Measurements from ENCODE around the gene TBL2. TPM values are rescaled to one million over a fixed set of nuclear protein-coding genes. Genes with fewer than 3 reads are reported as not detected.
"Not testable (repeated sequence)": the region's sequence is repeated elsewhere in the genome, so short reads cannot be mapped to it uniquely, and the experiment has no call there.

TBL2 gene
- total RNA-seq, 1 donor from 2014 or later, result 70.9 TPM

DNA sequence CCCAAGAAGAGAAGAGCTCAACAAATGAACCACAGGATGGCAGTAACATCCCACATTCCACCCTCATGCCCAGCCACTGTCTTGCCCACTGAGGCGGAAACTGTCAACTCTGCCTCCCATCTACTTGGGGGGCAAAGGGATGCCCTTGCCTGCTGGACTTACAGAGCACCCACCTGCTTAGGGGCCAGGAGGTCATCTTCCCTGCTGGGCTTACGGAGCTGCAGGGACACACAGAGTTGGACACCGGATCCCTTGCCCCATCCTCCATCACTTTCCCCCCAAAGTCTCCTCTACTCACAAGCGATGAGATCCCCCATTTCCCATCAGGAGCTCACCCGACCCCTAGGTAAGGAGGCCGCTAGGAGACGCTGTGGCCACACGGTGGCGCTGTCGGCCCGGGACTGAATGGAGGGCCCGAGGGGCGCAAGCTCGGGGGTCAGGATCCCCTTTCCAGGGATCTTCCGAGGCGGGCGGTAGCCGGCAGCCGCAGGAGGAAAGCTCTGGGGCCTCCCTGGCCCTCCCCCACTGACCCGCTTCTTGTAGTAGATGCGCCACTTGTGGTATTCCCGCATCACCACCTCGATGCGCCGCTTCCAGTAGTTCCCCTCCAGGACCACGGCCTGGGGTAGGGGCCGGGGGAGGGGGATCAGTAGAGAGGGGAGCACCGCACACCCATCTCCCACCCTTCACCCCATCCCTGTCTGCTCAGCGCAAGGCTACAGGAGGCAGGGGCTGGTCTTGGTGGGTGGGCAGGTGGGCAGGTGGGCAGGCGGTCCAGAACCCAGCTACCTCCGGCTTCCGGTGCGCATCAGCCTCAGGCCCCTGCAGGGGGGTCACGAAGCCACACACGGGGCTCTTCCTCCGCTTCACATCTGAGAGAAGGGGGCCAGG, 28.7 kb upstream of the TBL2 start:
- no peak for DNase-seq (ENCODE audit: extremely low read depth, low read depth, low spot score)

DNA sequence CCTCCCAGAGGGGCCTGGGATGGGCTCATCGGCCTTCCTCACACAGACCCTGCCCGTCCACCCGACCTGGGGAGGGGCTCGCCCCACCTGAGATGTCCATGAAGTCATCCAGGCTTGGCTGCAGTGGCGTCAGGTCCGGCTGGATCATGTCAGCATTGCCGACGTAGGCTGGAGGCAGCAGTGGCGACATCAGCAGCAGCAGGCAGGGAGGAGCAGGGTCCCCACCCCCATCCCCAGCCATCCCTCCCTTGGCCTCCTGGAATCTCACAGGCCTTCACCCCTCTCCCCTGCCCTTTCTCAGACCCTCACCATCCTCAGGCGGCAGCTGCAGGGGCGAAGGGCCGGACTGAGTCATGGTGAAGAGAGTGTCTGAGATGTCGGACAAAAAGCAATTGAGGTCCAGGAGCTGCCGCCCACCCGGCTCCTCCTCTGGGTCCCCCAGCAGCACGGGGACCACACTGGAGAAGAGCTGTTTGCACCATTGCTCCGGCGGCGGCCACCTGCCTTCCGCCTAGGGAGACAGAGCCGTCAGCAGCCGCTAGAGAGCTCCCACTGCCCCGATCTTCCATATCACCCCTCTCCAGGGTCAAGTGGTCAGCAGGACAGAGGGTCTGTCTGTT, 27.3 kb upstream of the TBL2 start:
- DNase-seq (ENCODE audit: extremely low read depth, low read depth, low spot score), result no peak

DNA sequence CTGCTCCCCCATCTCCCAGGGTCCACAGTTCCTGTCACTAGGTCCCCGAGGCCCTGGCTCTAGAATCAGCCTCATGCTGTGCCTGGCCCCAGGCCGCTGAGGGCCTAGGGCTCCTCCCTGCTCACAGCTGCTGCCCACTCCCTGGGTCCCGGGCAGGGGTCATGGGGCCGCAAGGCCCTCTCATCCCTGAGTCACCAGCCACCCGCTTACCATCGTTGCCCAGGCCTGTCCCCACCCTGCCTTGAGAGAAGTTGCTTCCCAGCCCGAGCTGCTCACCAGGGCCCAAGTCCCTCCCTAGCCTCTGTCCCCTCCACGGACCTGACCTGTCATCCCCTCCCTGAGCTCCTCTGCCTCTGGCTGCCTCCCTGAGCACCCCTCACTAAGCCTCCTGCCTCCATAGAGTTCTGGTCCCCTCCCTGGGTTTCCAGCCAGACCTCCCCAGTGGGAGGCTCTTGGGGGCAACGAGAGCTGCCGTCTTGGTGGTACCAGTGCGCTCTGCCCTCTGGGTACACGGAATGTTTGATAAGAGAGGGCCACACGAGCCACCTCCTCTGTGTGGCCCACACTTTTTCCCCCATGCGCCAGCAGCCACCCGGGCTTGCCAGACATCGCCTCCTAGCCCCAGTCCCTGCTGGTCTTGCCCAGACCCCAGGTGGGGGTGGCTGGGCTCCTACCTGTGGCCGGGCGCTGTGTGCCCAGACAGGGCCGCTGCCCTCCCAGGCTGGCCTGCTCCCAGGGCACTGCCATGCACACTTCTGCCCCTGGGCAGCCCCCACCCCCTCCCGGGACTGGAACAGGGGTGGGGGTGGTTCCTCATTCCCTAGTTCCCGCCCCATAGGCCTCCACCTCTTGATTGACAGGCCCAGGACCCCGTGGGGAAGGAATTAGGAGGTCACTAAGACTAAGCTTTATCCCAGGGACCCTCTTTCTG, 24.6 kb upstream of the TBL2 start:
- no peak for DNase-seq (ENCODE audit: extremely low read depth, low read depth, low spot score)

DNA sequence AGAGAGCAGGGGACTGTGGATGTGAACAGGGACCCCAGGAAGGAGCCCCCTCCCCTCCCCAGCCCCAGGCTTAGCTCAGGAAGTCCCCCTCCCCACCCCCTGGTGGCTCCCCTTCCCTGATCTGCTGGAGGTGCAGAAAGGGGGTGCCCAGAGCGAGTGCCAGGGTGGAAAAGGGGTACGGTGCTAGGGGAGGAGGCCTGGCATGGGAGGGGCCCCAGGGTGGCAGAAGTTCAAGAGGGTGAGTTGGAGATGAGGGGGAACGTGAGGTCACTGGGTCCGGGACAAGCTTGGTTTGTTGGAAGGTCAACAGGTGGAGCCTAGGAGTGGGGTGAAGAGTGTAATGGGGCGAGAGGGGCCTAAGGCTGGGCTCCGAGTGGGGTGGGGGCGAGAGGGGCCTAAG, 21.5 kb upstream of the TBL2 start:
- no peak for DNase-seq (ENCODE audit: extremely low read depth, low read depth, low spot score)

DNA sequence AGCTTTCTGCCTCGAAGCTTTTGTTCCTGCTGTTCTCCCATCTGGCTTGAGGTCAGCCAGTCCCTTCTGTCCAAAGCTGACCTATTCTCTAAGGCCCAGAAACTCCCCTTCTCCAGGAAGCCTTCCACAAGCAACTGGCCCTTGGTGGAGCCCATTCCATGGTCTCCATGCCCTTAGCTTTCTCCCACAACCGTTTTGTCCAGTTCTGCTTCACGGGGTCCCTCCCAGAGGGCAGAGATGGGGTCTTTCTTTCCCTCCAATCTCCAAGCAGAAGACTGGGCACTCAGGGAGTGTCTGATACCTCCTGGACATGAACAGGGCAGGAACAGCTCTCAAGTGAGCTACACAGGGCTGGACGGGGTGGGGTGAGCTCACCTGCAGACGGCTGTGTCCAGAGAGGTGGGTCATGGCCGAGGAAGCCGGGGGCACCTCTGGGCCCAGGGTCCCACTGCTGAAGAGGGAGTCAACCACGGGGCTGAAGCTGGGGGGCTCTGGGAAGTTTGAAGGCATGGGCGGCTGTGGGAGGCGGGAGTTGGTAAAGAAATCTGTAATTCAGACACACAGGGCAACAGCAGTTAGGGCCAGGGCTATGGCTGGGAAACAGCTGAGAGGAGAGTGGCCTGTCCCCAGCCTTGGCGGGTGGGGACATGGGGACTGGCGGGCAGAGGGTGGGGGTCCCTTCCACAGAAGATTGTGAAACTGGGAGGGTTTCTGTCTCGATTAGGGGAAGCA, 20.9 kb upstream of the TBL2 start:
- no peak for DNase-seq (ENCODE audit: extremely low read depth, low read depth, low spot score)

DNA sequence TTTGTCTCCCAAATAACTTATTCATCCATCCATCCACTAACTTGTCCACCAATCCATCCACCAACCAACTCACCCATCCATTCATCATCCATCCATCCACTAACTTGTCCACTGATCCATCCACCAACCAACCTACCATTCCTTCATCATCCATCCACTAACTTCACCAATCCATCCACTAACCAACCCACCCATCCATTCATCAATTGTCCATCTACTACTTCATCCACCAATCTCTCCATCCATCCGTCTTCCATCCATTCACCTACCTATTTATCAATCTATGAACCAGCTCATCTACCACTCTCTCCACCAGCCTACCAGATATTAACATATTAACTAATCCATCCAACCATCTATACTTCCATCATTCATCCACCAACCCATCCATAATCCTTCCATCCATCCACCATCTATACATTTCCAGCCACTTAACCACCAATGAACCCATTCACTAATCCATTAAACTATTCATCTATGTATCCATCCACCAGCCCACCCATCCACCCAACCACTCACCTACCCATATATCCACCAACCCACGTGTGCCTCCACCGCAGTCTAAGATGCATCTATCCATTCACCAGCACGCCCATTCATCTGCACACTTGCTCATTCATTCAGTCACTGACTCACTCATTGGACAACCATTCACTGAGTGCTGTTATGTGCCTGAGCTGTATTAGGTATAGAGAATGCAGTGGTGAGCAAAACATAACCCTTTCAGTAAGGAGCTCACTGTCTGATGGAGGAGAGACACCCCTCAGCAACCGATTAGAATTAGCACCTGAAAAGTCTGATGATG, 19.8 kb upstream of the TBL2 start:
- no peak for DNase-seq (ENCODE audit: extremely low read depth, low read depth, low spot score)

DNA sequence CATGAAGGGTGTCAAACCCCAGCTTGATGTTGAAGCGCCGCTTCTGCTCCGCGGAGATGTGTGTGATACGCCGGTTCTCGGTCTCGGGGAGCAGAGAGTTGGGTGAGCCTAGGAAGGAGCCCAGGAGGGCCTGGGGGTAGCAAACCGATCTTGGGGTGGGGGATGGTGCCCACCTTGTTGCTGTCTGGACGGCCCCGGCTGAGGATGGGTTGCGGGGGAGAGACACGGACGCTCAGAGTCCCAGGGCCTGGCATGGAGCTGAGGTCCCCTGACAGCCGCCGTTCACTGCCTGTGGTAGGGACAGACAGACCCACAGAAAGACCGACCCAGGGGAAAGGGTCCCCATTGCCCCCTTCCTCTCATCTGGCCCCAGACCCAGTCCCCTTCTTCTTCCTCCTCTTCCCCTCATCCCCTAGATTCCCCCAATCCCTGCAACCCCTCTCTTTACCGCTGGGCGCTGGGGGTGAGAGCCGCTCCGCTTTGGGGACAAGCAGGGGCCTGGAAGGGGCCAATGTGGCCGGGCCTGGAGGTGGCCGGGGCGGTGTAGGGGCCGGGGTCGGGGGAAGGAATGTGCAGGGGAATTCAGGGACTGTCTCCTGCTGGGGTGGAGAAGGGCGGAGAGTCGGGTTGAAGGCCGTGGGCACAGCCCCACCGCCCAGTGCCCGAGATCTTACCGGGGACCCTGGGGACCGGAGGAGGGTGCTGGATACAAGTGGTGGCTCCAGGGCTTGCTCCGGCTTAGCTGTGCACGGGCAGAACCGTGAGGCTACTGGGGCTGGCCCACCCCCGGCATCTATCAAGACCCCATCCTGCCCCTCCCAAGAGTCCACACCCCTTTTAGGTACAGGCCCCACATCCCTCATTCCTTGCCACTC, 18.0 kb upstream of the TBL2 start:
- DNase-seq (ENCODE audit: extremely low read depth, low read depth, low spot score), result no peak

DNA sequence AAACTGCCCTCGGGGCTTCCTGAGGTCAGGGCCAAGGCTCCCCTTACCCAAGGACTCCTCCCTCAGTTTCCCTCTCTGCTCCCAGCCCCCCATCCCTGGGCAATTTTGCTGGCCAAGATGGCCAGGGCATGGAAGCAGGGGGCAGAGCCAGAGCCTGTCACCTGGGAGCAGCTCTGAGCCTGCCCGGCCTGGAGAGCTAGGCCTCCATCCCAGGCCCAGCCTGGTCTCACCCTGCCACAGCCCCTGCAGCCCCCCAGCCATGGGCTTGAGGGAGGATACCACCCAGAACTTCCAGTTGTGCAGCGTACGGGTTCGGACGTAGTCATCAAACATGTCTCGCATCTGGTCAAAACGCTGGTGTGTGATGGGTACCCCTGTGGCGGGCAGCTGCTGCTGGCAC, 17.0 kb upstream of the TBL2 start:
- DNase-seq (ENCODE audit: extremely low read depth, low read depth, low spot score), result no peak

DNA sequence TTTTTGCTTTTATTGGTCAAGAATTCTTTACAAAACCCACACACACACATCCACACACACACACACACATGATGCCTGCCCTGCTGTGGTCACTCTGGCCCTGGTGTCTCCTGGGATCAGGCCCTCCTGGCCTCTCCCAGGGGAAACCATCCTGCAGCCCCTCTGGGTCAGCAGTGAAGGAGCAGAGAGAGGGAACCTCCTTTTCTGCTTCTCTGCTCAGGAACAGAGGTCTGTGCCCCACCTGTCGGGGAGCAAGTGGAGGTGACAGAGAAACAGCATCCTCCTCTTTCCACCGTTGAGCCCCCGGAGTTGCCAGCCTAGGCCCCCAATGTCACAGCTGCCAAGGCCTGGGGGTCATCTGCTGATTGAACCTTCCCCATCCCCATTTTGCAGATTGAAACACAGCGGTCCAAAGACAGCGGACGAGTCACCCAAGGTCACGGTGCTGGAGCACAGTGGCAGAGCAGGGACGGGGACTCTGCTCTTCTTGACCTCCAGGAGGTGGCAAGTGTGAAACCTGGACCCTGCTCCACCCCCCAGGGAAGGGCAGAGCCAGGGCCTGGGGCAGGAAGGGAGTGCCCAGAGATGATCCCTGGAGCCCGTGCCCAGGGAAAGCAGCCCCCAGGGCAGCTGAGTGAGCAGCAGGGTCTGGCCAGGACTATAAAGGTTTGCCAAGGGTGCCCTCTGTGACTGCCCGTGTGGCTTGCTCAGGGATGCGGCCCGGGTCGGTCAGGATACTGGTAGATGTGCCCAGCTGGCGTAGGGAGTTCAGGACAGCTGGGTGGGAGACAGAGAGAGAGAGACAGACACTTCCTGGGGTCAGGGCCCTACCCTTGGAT, 15.0 kb upstream of the TBL2 start:
- no peak for DNase-seq (ENCODE audit: extremely low read depth, low read depth, low spot score)

DNA sequence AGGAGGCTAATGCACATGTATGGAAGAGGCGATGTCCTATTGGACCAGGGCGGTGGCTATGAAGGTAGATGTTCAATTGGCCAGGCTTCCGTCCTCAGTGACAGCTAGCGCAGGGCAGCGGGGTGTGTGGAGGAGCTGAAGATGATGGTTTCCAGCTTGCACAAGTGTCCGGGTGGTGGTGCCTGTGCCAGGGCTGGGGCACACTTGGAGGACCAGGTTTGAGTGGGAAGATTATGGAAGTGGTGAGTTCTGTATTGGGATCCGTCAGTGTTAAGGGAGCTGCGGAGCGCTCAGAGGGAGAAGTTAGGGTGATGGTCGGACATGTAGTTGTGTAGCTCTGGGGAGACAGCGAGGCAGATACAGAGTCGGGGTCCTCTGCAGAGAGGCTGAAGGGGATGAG, 8.5 kb upstream of the TBL2 start:
- DNase-seq (ENCODE audit: extremely low read depth, low read depth, low spot score), result no peak

DNA sequence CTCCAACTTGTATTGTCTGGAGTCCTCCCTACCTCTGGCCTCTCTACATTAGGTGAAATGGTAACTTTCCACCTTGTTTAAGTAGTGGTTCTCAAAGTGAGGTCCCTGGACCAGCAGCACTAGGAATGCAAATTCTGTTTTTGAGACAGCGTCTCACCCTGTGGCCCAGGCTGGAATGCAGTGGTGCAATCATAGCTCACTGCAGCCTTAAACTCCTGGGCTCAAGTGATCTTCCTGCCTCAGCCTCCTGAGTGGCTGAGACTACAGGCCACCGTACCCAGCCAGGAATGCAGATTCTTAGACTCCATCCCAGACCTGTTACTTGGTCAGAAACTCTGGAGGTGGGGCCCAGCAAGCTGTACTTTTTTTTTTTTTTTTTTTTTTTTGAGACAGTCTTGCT, 6.8 kb upstream of the TBL2 start:
- no peak for DNase-seq (ENCODE audit: extremely low read depth, low read depth, low spot score)

DNA sequence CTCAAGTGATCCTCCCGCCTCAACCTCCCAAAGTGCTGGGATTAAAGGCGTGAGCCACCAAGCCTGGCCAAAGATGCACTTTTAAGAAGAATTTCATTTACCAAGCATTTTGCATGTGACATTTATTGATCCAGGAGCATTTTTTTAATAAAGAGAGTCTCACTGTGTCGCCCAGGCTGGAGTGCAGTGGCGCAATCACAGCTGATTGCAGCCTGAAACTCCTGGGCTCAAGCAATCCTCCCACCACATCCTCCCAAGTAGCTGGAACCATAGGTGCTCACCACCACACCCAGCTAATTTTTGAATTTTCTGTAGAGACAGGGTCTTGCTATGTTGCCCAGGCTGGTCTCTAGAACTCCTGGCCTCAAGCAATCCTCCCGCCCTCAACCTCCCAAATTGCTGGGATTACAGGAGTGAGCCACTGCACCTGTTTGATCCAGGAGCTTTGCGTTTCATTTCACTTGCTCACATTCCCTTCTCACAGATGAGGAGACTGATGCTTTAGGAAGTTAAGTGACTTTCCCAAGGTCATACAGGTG, 4.4 kb upstream of the TBL2 start:
- no peak for DNase-seq (ENCODE audit: extremely low read depth, low read depth, low spot score)

DNA sequence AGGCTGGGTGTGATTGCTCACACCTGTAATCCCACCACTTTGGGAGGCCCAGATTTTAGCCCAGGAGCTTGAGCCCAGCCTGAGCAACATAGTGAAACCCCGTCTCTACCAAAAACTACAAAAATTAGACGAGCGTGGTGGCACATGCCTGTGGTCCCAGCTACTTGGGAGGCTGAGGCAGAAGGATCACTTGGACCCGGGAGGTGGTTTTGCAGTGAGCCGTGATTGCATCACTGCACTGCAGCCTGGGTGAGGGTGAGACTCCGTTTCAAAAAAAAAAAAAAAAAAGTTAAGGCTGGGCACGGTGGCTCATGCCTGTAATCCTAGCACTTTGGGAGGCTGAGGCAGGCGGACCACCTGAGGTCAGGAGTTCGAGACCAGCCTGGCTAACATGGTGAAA, 2.6 kb upstream of the TBL2 start:
- DNase-seq (ENCODE audit: extremely low read depth, low read depth, low spot score), result not testable (repeated sequence)

DNA sequence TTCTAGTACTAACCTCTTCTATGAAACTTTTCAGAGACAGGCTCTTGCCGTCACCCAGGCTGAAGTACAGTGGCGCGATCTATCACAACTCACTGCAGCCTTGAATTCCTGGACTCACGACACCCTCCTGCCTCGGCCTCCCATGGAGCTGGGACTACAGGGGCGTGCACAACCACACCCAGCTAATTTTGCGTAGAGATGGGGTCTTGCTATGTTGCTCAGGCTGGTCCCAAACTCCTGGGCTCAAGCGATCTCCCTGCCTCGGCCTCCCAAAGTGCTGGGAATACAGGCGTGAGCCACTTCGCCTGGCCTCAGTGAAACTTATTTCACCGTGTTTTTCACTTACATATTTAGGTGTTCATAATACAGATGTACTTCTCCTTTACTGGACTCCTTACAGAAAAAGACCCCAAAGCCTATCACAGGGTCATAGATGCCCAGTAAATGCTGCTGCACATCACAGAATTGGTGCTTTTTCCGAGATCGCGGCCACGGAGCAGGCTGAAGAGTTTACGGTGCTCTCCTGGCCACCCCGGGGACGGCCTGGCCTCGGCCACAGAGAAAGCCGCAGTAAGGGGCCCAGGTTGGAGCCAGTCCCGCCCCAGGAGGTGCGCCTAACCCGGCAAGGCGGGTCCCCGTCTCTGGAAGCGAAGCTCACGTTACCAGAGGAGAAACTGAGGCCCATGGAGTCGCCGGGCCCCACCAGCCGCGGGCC, 595 bp downstream of the TBL2 start:
- no peak for DNase-seq (ENCODE audit: extremely low read depth, low read depth, low spot score)

DNA sequence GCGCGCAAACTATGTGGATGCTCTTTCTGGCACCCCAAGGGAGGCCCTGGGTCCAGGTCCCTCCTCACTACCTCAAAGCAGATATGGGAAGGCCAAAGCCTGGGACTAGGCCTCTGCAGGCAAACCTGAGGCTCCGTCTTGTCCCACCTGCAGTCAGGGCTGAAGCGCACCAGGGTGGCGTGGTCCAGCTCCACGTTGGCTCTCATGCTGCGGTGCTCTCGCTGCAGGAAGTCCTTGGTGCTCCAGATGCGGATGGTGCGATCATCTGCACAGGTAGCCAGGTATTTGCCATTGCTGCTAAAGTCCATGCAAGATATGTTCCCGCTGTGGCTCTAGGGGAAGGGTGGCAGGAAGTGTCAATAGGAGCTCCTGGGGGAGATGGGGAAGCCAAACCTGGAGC, 4.6 kb downstream of the TBL2 start:
- no peak for DNase-seq (ENCODE audit: extremely low read depth, low read depth, low spot score)

DNA sequence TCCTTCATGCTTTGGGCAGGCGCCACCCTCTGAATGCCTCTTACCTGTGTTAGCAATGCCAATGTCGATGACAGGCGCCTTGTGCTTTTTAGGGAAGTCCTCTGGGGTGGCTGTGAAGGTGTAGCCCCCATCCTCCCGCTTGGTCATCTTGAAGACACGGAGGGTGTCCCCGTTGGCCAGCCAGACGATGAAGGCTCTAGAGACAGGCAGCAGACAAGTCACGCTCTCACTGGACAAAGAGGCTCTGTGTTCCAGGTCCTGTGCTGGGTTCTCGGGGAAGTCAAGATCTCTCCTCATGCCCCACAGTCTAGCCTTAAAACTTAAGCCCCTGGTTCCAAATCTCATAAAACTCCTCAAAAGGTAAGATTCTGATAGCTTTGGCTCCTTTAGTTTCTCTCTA, 5.1 kb downstream of the TBL2 start:
- no peak for DNase-seq (ENCODE audit: extremely low read depth, low read depth, low spot score)

DNA sequence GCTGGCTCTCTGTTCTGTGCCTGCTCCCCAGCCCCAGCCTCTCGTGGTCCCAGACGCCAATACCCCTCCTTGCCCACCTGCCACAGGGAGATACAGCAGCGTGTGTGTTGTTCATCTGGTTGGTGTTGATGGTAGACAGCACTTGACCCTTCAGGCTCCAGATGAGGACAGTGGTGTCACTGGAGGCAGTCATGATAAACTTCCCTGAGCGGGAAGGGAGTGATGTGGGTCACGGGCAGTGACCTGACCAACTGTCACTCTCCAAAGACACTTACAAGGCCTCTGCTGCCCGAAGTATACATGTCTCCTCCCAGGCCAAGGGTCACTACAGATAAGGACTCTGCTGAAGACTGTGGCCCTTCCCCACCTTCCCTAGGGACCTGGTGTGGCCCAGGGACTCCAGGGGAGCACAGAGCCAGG, 5.6 kb downstream of the TBL2 start:
- DNase-seq (ENCODE audit: extremely low read depth, low read depth, low spot score), result no peak
